Nephron progenitor cell (in vitro differentiated cells): Measurements from ENCODE around the gene SLC15A3.

Experiments used
- DNase-seq: peaks from one replicate; pipeline ENCODE4 v3.0.0; 2021
- H3K27ac Mint-ChIP-seq: 2 replicates; pipeline ENCODE4 v1.8.0; 2021; ENCODE audit warnings: mild to moderate bottlenecking, moderate library complexity, mixed read lengths
- H3K27me3 Mint-ChIP-seq: 2 replicates; pipeline ENCODE4 v1.8.0; 2021; ENCODE audit warnings: mild to moderate bottlenecking, low read depth, mixed read lengths; ENCODE audit not compliant: poor library complexity
- H3K36me3 Mint-ChIP-seq: 2 replicates; pipeline ENCODE4 v1.8.0; 2021; ENCODE audit warnings: low read depth, mixed read lengths
- H3K4me1 Mint-ChIP-seq: 2 replicates; pipeline ENCODE4 v1.8.0; 2021; ENCODE audit warnings: mixed read lengths
- H3K4me3 Mint-ChIP-seq: 2 replicates; pipeline ENCODE4 v1.8.0; 2021; ENCODE audit warnings: mild to moderate bottlenecking, moderate library complexity, mixed read lengths
- H3K9me3 Mint-ChIP-seq: 2 replicates; pipeline ENCODE4 v1.8.0; 2021; ENCODE audit warnings: mild to moderate bottlenecking, moderate library complexity, mixed read lengths
- CTCF ChIP-seq: fragments of 200-600 bp; sonication (generic); IDR thresholded peaks from 2 replicates; pipeline ENCODE4 v1.5.0; 2021; ENCODE audit warnings: antibody characterized with exemption

SLC15A3 gene

GRCh38 chr11:60925868-60926267, 26.1 kb downstream of the SLC15A3 start:
- TF ChIP-seq CTCF, result no peak
- no peak overlapping the region for H3K27ac Mint-ChIP-seq
- peaks cover 61% of the 10 kb centered on the region for H3K4me1 Mint-ChIP-seq
- H3K27me3 Mint-ChIP-seq, result peaks cover 8% of the 10 kb centered on the region
- peaks cover 56% of the 10 kb centered on the region for H3K36me3 Mint-ChIP-seq
- H3K9me3 Mint-ChIP-seq, result no peaks in the 10 kb centered on the region
- peak overlapping the region; percentile 97 for H3K4me3 Mint-ChIP-seq
- DNase-seq, result no peak

- Mint-ChIP-seq H3K36me3 (peaks cover 58% of the 10 kb centered on the region), H3K27ac (peak overlapping the region; percentile 73), H3K9me3 (no peaks in the 10 kb centered on the region), H3K4me3 (peak overlapping the region; percentile 97), H3K4me1 (peaks cover 68% of the 10 kb centered on the region), H3K27me3 (peaks cover 8% of the 10 kb centered on the region)
- peak; percentile 36 for DNase-seq
- no peak for TF ChIP-seq CTCF
These were observed 26.8 kb downstream of the SLC15A3 start for GRCh38 chr11:60924906-60925853.

GRCh38 chr11:60924110-60924905, 27.7 kb downstream of the SLC15A3 start, which contains the start of gene TMEM132A:
TMEM132A (plus strand) TSS chr11:60924460; CDS start chr11:60924634, 174 bp downstream.
- Mint-ChIP-seq H3K36me3 (peaks cover 58% of the 10 kb centered on the region), H3K27me3 (peaks cover 8% of the 10 kb centered on the region), H3K27ac (peak within 1 kb of the TSS; percentile 73), H3K4me1 (peaks cover 68% of the 10 kb centered on the region), H3K4me3 (peak within 1 kb of the TSS; percentile 97), H3K9me3 (no peaks in the 10 kb centered on the region)
- no peak for TF ChIP-seq CTCF
- DNase-seq, result peak; percentile 84

- DNase-seq, result no peak
- Mint-ChIP-seq H3K9me3 (no peaks in the 10 kb centered on the region), H3K4me3 (peak overlapping the region; percentile 75), H3K27ac (no peak overlapping the region), H3K27me3 (peaks cover 8% of the 10 kb centered on the region), H3K36me3 (peaks cover 55% of the 10 kb centered on the region), H3K4me1 (peaks cover 68% of the 10 kb centered on the region)
- TF ChIP-seq CTCF, result no peak
These were observed 28.2 kb downstream of the SLC15A3 start for GRCh38 chr11:60923800-60924109.

- peak overlapping the region; percentile 58 for H3K4me3 Mint-ChIP-seq
- no peak for TF ChIP-seq CTCF
These were observed 28.6 kb downstream of the SLC15A3 start for GRCh38 chr11:60923326-60923725.

More at GRCh38 chr11:60923326-60923725, 28.6 kb downstream of the SLC15A3 start:
- H3K27ac Mint-ChIP-seq, result no peak overlapping the region
- H3K9me3 Mint-ChIP-seq, result no peaks in the 10 kb centered on the region
- peaks cover 68% of the 10 kb centered on the region for H3K4me1 Mint-ChIP-seq
- H3K36me3 Mint-ChIP-seq, result peaks cover 54% of the 10 kb centered on the region
- DNase-seq, result no peak
- H3K27me3 Mint-ChIP-seq, result peaks cover 8% of the 10 kb centered on the region
